Lower leg skin (tissue), 3 donors: ENCODE data around the gene GASK1A.

ENCODE experiments used
- CTCF ChIP-seq, 3 donors: fragments of 450-650 bp; IDR thresholded peaks; one replicate each; pipeline ENCODE4 v1.5.1; 2016; ENCODE audit warnings: antibody characterized with exemption in 3 of 3, mild to moderate bottlenecking in 3 of 3, moderate library complexity in 2 of 3
- POLR2A ChIP-seq, 2 donors: fragments of 450-650 bp; IDR thresholded peaks; one replicate each; pipeline ENCODE4 v1.6.1; 2016 to 2017; ENCODE audit warnings: antibody characterized with exemption in 2 of 2, mild to moderate bottlenecking in 1 of 2, moderate library complexity in 1 of 2

DNA sequence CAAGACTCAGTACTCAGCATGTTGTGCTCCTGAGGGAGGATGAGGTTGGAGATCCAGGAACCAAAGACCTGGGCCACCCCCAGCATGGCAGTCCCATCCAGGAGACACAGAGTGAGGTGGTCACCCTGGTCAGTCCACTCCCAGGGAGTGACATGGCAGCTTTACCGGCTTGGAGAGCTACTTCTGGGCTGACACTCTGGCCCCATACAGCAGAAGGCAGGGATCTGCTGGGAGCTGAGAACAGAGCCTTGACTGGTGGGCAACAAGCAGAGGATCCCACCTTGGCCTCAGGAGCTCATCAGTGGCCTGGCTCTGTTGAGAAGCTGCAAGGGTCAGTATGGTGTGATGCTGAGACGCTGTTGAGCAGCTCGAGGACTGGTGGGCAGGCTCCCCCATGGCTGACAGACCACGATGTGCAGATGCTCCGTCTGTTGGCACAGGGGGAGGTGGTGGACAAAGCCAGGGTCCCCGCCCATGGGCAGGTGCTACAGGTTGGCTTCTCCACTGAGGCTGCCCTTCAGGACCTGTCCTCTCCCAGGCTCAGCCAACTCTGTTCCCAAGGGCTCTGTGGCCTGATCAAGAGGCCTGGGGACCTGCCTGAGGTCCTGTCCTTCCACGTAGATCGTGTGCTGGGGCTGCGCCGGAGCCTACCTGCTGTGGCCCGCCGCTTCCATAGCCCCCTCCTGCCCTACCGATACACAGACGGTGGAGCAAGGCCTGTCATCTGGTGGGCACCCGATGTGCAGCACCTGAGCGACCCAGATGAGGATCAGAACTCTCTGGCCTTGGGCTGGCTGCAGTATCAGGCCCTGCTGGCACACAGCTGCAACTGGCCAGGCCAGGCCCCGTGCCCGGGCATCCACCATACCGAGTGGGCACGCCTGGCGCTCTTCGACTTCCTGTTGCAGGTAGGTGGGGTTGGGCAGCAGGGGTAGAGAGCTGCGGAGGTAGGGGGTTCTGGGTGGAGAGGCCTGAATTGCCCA is 53.8 kb downstream of the GASK1A start:
- TF ChIP-seq CTCF (IDR thresholded peaks at IDR 0.05) (no peak), POLR2A (IDR thresholded peaks at IDR 0.05) (no peak)
